HUDEP-2 (cell line): ENCODE results near the gene BMP10.

ENCODE experiments used
- DNase-seq, 76 experiments: peaks; one replicate each; lab custom pipeline; 2025; ENCODE audit not compliant: unreplicated experiment in 76 of 76; lab: John Stamatoyannopoulos, UW

BMP10 gene

GRCh38 chr2:68855550-68855949 lies 15.6 kb downstream of the BMP10 start:
- DNase-seq: peak in 25 of 76 experiments; percentile 4 to 57 (median 14)

DNA sequence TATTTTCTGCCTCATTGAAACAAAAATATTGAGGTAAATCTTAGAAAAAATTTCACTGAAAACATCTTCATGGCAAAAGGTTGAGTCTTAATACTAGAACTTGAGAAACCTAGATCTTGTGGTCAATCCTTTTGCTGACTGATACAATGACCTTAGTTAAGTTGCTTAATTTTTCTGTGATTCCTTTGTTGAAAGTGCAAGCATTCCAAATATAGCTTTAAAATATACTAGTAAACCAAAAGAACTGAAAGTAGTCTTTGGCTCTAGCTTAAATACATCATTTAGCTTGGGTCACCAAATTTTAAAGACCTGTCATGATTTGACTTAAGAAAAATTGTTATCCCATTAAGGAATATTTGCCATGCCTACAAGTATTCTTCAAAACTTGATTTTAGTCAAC lies 16.7 kb downstream of the BMP10 start:
- DNase-seq: no peak

DNA sequence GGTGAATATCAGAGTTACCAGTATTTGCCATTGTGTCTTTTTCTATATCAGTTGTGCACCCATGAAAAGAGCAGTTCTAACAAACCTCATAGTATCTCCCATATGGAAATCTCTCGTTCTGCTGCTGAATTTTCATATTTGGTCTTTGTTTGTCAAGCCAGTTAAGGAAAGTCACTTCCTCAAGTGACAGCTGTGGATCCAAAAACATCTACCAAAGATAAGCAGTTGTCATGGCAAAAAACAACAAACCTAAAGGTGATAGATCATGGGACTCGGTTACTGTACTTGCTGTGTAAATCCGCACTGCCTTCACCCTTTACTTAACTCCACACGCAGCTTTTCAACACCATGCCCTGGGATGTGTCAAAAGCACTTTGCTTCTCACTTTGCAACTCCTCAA lies 17.3 kb downstream of the BMP10 start:
- no peak for DNase-seq

- DNase-seq: no peak
Observed at GRCh38 chr2:68853035-68853434, 18.2 kb downstream of the BMP10 start.

DNA sequence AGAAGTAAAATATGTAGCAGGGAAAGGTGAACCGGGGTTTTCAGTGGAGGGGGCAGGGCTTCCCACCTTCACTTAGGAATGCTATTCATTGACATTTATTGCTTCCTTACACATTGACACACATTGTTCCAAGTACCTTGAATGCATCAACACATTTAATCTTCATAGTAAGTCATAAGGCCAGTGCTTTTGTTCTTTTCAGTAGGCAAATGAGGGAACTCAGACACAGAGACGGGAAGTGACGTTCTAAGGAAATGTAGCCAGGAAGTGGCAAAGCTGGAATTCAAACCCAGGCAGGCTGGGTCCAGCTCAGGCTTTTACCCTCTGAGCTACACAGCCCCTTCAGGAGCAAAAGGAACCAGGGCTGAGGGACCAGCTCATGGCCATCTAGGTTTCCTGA lies 20.7 kb downstream of the BMP10 start:
- no peak for DNase-seq

DNA sequence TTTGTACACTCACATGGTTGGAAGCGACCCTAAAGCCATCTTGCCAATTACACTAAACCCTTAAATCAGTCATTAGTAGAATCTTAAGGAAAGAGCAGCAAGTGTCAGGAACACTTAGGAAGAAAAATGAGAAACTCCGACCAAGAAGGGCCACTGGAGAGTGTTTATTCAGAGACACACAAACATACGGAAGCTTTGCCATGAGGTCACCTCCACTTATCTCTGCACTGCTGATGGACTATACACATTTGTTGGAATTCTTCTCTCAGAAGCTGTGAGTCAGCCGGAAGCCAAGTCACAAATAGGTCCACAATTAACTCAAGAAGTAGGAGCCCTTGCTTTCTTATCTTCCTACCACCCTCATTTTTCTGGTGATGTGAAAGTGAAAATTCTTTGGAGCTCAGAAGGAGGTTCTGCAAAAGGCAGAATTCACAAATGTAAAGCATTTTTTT lies 21.6 kb downstream of the BMP10 start:
- no peak for DNase-seq

DNA sequence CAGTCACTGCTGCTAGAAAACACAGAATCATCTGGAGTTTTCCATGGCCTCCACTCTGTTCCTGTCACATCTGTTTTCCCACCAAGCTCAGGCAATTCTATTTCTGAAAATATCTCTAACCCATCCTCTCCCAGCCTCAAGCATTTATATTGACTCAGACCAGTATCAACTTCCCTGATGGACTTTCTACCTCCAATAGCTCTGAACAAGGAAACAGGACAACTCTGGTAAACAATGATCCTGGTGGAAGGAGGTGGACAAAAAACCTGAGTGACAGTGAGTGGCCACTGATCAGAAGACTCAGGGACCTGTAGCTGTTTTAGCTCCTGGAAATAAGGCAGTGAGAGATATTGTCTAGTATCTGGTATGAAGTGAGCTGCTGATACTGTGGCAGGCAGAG lies 23.4 kb downstream of the BMP10 start:
- no peak for DNase-seq

DNA sequence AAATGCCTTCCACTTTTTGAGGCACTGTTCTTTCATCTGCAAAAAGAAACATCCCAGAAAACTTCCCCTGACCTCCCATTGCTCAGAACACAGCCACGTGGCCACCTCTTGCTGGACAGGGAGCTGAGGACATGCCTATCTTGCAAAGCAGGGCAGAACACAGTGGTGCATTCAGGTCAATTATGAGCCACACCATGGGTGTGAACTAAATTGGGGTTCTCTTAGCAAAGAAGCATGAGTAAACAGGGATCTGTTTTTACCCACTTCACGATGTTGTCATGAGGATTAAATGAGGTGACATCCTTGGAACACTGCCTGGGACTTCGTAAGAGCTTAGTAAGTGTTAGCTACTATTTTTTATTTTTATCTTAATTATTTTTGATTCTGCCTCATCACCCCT lies 25.1 kb downstream of the BMP10 start:
- no peak for DNase-seq

DNA sequence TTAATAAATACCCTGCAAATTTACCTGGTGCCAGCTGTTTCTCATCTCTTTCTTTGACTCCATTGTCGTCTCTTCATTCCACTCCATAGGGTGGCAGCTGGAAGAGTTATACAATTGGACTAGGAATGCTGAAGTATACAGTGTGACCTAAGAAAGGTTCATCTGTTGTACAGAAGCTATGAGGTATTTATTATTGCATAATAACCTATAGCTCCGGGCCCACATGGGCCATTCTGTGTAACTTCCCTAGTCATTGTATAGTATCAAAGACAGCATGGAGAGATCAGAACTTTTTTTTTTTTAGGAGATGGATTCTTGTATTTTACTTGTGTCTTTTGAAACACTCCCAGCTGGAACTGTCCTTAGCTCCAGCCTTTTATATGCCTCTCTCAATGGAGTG lies 26.2 kb downstream of the BMP10 start:
- DNase-seq: no peak

DNA sequence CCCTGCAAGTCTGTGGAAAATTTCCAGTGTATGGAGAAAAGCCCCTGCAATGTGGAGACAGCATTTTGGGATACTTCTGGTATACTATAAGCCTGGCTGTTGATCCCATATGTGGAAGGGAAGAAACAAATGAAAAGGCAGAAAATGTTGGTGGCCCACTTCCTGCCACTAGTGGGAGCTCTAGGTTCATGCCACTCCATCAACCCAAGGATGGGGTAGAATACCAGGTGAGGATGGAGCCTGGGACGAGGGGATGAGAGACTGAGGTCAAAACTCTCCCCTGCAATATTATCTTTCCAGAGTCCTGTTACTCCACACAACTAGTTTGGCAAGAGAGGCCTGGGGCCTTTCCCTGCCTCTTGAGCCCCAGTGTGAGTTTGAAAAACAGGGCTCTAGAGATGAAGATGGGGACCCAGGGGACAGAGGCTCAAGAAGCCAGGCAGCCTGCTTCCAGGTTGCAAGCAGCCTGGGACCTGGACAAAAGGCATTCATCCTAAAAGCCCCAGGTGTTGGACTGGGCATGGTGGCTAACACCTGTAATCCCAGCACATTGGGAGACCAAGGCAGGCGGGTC lies 31.9 kb downstream of the BMP10 start:
- peak in 18 of 76 experiments; percentile 1 to 46 (median 18) for DNase-seq

DNA sequence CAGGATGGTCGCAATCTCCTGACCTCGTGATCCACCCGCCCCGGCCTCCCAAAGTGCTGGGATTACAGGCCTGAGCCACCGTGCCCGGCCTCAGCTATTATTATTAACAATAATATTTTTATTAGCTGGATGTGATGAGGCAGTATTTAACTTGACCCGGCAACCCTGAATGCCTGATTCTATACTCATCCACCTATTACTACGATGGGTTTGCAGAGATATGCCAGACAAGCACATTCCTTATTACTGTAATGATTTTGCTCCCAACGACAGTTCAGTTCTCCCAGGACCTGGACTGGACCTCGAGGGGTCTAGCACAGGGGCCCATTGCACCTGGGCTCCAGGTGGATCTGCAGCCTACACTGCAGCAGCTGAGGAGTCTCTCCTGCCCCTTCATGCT lies 32.6 kb downstream of the BMP10 start:
- no peak for DNase-seq

- no peak for DNase-seq
Observed at GRCh38 chr2:68837861-68838341, 33.3 kb downstream of the BMP10 start.

DNA sequence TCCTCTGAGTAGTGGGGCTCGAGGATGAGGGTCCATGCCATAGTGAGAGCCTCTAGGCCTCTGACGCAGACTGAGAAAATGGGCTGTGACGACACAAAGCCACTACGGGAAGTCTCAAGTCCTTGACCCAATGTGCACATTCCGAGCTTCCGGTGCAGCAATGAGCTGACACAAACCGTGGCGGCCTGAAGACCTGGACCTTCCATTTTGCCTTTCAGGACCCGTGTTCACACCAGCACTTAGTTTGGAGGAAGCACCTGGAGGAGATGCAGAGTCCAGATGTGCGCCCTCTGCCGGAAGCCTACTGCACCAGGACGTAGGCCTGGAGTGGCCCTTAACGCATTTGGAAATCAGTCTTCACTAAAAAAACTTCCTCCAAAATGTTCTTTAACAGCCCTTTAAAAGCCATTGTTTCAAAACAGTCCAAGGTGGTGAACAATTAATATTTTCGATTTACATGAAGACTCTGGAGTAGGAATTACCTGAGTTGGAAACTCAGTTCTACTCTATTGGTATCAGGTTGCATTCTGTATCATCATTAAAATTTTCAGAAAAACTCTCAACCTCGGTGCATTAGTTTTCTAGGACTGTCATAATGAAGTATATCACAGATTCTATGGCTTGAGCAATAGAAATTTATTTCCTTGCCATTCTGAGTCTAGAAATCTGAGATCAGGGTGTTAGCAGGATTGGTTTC lies 33.9 kb downstream of the BMP10 start:
- DNase-seq: peak in 63 of 76 experiments; percentile 2 to 72 (median 39)

DNA sequence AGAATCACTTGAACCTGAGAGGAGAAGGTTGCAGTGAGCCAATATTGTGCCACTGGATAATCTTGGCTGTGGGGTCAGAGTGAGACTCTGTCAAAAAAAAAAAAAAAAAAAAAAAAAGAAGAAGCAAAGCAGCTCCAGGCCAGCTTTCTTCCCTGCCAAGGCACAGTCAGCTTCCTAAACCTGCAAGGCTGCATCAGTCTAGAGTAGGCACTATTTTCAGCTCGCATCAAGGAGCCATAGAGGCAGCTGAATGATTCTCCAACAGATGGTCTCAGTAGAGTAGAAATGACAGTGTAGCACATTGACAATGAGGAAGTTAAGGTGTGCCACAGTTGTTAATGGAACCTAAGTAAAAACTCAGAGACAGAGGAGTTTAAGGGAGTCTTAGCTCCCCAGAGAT lies 35.6 kb downstream of the BMP10 start:
- DNase-seq: no peak

- peak in 1 of 76 experiments; percentile 18 for DNase-seq
Observed at GRCh38 chr2:68834737-68835376, 36.3 kb downstream of the BMP10 start.

DNA sequence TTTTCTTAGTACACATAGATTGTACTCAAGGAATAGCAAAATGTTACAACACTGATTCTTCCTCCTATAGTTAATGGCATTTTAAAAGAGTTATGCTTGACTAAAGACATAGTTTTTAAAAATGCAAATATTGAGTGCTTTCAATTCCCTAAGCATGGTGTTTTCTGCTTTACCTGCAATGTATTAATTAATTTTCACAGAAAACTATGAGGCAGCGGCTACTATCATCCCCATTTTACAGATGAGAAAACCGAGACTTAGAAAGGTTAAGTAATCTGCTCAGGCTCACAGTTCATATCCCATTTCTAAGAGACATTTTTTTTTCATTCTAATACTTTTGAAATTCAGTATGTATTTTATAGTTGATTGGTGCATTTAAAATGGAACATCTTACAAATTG lies 38.0 kb downstream of the BMP10 start:
- no peak for DNase-seq

GRCh38 chr2:68832233-68832869 lies 38.8 kb downstream of the BMP10 start:
- DNase-seq: no peak

- DNase-seq: peak in 3 of 76 experiments; percentile 1 to 17 (median 14)
Observed at GRCh38 chr2:68831686-68832232, 39.4 kb downstream of the BMP10 start.

- DNase-seq: no peak
Observed at GRCh38 chr2:68829749-68830148, 41.4 kb downstream of the BMP10 start.

DNA sequence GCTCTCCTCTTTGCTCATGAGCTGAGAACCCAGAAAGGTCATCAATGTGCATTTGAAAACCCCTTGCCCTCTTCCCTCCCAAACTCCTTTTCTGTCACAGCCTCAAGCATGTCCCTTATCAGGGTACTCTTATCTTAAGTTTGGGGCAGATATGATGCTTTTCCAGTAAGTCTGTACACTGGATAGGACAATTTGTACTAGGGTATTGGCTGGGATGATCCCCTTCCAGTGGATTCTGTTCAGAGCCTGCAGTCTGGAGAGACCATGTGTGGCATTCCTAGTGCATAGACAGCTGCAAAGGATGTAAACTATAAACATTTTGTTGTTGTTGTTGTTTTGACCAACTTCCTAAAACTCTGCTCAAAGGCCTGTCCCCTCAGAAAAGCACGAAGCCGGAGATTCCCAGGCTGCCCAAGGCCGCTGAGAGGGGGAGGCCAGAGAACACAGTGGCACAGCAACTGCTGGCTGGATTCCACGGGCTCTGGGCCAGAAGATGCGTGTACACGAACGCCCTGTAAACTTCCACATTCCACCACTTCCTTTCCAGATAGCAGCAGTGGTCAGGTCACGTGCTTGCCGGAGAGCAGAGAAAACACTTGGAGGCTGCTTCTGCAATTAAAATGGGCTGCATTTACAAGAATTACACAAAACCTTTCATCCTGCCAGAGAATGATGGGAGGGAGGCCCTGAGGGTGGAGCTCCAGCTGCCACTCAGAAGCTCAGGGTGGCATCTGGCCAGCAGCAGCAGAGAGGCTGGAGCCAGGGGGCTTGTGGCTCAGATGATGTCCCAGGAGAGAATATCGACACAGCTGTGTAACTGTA lies 42.1 kb downstream of the BMP10 start:
- peak; percentile 24 to 95 (median 88) for DNase-seq
